Stimulated activated naive B cell treated with anti-CD40 and anti-IgM and Interleukin-4, amounts not matched to agents 10 μg/mL and 1 μg/mL and 100 μg/mL, for 72 hours (primary cell): ENCODE data around the gene RBM46.

ENCODE experiments used
- ATAC-seq, 2 donors: fragments of 150-1000 bp; cut with Tn5 transposase; replicated peaks; 2 replicates each; pipeline ENCODE4 v1.10.0; 2021; ENCODE audit warnings: moderate library complexity in 1 of 2
- DNase-seq: peaks from one replicate; pipeline ENCODE4 v3.0.0; 2021
- H3K27ac Mint-ChIP-seq: one replicate; pipeline ENCODE4 v1.8.0; 2022; ENCODE audit warnings: mild to moderate bottlenecking, mixed read lengths
- H3K27me3 Mint-ChIP-seq, 2 donors: one replicate each; pipeline ENCODE4 v1.8.0; 2022; ENCODE audit warnings: mixed read lengths in 2 of 2
- H3K36me3 Mint-ChIP-seq, 2 donors: one replicate each; pipeline ENCODE4 v1.8.0; 2022; ENCODE audit warnings: mixed read lengths in 2 of 2, mild to moderate bottlenecking in 1 of 2
- H3K4me1 Mint-ChIP-seq, 2 donors: one replicate each; pipeline ENCODE4 v1.8.0; 2022; ENCODE audit warnings: mixed read lengths in 2 of 2, mild to moderate bottlenecking in 1 of 2
- H3K4me3 Mint-ChIP-seq, 2 donors: one replicate each; pipeline ENCODE4 v1.8.0; 2022; ENCODE audit warnings: mild to moderate bottlenecking in 2 of 2, mixed read lengths in 2 of 2, moderate library complexity in 1 of 2
- H3K9me3 Mint-ChIP-seq, 2 donors: one replicate each; pipeline ENCODE4 v1.8.0; 2022; ENCODE audit warnings: mixed read lengths in 2 of 2, mild to moderate bottlenecking in 1 of 2

The RBM46 gene

DNA sequence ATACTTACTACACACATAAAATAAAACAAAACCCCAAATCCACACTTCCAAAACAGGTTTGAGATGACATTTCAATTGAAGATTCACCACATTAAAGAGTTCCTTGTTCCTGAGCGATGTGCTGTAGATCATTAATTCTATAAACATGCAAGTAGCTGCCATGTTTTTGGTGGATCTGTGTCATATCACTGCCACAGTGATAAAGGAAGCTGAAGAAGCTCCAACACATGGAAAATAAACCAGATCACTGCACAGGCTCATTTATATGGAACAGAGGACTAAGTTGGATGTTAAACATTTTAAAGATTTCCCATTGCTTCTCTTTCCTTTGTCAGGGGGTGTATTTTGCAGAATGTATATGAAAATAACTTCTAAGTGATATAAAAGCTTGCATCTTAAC is 2.8 kb upstream of the RBM46 start:
- H3K9me3 Mint-ChIP-seq: peaks cover 3 to 11% of the 10 kb centered on the region in 2 donors
- H3K36me3 Mint-ChIP-seq: no peaks in the 10 kb centered on the region
- no peak overlapping the region for H3K27ac Mint-ChIP-seq
- H3K27me3 Mint-ChIP-seq: peaks cover 15 to 28% of the 10 kb centered on the region in 2 donors
- ATAC-seq (no peak), DNase-seq (no peak)
- no peaks in the 10 kb centered on the region for H3K4me1 Mint-ChIP-seq
- no peak overlapping the region for H3K4me3 Mint-ChIP-seq

DNA sequence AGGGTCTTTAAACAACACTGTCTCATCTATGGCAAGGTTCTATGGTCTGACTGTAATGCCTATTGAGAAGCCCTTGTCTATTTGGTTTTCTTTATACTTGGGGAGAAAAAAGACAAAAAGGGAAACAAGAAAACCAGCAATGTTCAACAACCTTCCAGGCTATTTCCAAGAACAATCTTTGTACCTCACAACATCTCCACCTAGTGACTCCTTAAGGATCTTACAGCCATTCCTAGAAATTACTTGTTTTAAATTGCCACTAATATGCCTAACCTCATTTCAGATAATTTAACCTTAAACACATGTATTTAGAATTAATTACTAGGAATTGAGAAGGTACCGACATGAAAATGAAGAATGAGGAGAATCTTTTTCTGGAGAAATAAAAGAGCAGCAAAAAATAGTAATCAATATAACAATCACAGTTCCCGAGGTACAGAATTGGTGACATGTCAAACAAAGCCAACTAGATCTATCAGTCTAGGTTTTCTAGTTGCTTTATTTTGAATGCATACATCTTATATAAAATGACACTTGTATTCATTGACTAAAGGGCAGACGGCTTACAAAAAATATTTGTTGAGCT is 1.6 kb upstream of the RBM46 start:
- no peak for ATAC-seq
- Mint-ChIP-seq H3K27me3 (peaks cover 15 to 28% of the 10 kb centered on the region in 2 donors), H3K27ac (no peak overlapping the region), H3K9me3 (peaks cover 3 to 11% of the 10 kb centered on the region in 2 donors), H3K4me3 (no peak overlapping the region), H3K4me1 (no peaks in the 10 kb centered on the region), H3K36me3 (no peaks in the 10 kb centered on the region)
- DNase-seq: no peak

DNA sequence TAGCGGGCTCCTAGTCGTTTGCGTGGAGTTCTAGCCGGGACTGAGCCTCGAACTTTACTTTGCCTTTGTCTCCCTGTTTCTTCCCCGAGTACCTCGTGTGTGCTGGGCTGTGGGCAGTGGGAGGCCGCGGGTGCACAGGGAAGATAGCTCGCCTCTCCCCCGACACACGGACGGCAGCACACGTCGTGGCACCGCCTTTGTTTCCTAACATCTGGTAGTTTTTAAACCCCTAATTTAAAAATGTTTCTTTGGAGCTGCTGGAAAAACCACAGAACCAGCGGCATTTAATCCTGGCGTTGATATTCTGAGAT is 866 bp downstream of the RBM46 start:
- Mint-ChIP-seq H3K4me3 (no peak overlapping the region), H3K4me1 (no peaks in the 10 kb centered on the region), H3K27me3 (peaks cover 15 to 28% of the 10 kb centered on the region in 2 donors), H3K9me3 (peaks cover 0 to 3% of the 10 kb centered on the region in 2 donors), H3K36me3 (no peaks in the 10 kb centered on the region), H3K27ac (no peak overlapping the region)
- DNase-seq (no peak), ATAC-seq (no peak)

DNA sequence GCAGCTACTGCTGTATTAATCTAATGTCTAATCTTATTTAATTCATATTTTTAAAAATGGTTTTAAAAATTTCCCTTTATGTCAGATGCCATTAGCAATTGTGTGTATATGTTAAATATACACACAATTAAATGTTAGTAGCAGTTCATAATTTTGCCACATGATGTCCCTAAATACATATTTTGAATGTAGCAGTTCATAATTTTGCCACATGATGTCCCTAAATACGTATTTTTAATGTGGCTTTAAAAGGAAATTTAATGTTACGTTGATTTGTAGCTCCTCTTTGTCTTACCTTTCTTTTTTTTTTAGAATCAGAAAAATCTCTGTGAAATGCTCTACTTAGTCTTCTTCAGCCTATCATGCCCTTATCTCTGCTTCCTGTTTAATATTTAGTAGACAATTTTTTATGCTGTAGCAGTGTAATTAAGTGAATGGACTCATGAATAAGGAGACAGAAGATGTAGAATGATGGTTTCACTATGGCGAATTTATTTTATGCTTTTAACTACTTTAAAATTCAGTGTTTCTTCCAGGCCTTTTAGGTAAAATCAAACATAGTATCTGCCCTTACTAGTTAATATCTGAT is 26.1 kb downstream of the RBM46 start:
- Mint-ChIP-seq H3K4me3 (no peak overlapping the region), H3K27ac (no peak overlapping the region), H3K36me3 (no peaks in the 10 kb centered on the region), H3K4me1 (no peaks in the 10 kb centered on the region), H3K27me3 (peaks cover 0 to 3% of the 10 kb centered on the region in 2 donors), H3K9me3 (no peaks in the 10 kb centered on the region)
- ATAC-seq (peak in 1 of 2 donors; percentile 29), DNase-seq (no peak)

DNA sequence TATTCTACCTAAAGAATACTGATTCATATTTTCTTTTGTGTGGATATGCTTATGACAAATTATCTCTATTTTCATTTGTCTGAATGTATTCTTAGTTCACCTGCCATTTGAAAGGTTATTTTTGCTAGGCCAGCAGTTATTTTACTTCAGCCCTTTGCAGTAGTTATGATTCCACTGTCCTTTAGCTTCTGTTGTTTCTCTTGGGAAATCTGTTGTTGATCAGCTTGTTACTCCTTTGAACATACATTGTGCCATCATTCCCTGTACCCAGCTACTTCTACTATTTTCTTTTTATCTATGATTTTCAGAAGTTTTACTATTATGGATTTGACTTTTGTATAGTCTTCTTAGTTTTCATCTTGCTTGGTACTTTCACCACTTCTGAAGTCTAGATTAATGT is 37.2 kb downstream of the RBM46 start:
- no peaks in the 10 kb centered on the region for H3K4me1 Mint-ChIP-seq
- no peak overlapping the region for H3K27ac Mint-ChIP-seq
- ATAC-seq: no peak
- H3K27me3 Mint-ChIP-seq: no peaks in the 10 kb centered on the region
- H3K9me3 Mint-ChIP-seq: peaks cover 0 to 1% of the 10 kb centered on the region in 2 donors
- DNase-seq: no peak
- H3K36me3 Mint-ChIP-seq: no peaks in the 10 kb centered on the region
- H3K4me3 Mint-ChIP-seq: no peak overlapping the region

DNA sequence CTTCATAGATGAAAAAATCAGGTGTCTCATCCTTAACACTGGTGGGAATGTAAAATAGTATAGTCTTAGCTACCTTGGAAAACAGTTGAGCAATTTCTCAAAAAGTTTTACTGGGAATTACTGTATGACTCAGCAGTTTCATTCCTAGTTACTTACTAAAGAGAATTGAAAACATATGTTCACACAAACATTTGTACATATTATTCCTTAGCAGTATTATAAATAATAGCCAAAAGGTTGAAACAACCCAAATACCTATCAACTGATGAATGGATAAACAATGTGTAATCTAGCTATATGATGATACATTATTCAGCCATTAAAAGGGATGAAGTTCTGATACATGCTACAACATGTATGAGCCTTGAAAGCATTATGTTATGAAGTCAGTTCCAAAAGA is 41.7 kb downstream of the RBM46 start:
- Mint-ChIP-seq H3K4me3 (no peak overlapping the region), H3K4me1 (no peaks in the 10 kb centered on the region), H3K9me3 (peaks cover 0 to 1% of the 10 kb centered on the region in 2 donors), H3K27me3 (no peaks in the 10 kb centered on the region), H3K27ac (no peak overlapping the region), H3K36me3 (no peaks in the 10 kb centered on the region)
- DNase-seq (no peak), ATAC-seq (no peak)

DNA sequence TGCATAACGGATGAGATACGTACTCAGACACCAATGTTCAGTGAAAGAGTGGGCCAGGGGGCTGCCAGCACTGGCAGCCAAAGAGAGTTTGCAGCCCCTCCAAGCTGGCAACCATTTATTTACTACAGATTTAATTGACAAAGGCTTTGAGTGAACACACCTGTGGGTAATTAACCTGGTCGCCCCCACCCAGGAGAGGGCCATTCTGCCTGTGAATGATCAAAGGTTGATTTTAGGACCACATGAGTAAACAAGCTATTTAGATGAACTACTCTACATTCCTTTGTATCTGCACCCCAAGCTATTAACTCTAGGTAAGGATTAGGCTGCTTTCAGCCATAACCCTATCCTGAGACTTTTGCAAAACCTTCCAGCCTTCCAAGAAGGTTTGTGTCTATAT is 55.0 kb downstream of the RBM46 start:
- Mint-ChIP-seq H3K4me1 (no peaks in the 10 kb centered on the region), H3K36me3 (peaks cover 0 to 2% of the 10 kb centered on the region in 2 donors), H3K27ac (no peak overlapping the region), H3K9me3 (peaks cover 9 to 15% of the 10 kb centered on the region in 2 donors), H3K4me3 (no peak overlapping the region), H3K27me3 (no peaks in the 10 kb centered on the region)
- DNase-seq: no peak
- ATAC-seq: no peak

DNA sequence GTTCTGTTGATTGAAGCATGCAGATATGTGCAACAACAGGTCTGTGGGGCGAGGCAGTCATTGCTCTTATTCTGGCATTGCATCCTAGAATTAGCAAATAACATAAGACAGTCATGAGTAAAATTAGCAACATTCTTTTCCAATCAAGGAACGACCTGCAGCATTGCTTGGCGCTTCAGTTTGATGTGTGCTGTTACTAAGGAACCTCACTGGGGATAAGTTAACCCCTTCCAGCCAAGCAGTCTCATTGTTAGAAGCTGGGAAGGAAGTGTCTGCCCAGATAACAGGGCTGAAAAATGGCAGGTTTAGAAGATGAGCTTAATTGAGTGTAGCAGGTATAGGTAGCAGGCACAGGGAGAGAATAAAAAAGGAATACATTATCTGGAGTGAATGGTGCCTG is 55.4 kb downstream of the RBM46 start:
- Mint-ChIP-seq H3K27me3 (no peaks in the 10 kb centered on the region), H3K36me3 (peaks cover 0 to 2% of the 10 kb centered on the region in 2 donors), H3K27ac (no peak overlapping the region), H3K4me3 (no peak overlapping the region), H3K9me3 (peaks cover 9 to 15% of the 10 kb centered on the region in 2 donors), H3K4me1 (no peaks in the 10 kb centered on the region)
- DNase-seq (no peak), ATAC-seq (no peak)

DNA sequence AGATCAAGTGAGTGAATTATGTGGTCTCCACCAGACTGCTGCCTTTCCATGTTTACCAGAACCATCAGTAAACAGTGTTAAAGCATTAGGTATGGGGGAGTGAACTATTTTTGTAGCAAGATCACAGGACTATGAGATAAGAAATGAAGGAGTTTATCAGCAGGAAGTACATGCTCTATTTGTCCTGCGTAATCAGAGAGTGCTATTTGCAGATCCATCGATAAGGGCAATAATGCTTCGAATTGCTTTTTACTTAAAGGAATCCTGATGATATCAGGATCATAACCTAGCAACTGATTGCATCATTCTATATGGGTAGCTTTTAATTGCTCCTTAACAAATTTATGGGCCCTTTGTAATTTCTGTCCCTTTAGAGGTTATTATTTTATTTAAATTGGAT is 57.1 kb downstream of the RBM46 start:
- DNase-seq (no peak), ATAC-seq (no peak)
- H3K4me1 Mint-ChIP-seq: no peaks in the 10 kb centered on the region
- no peaks in the 10 kb centered on the region for H3K36me3 Mint-ChIP-seq
- H3K4me3 Mint-ChIP-seq: no peak overlapping the region
- no peaks in the 10 kb centered on the region for H3K27me3 Mint-ChIP-seq
- no peak overlapping the region for H3K27ac Mint-ChIP-seq
- peaks cover 7 to 13% of the 10 kb centered on the region in 2 donors for H3K9me3 Mint-ChIP-seq

DNA sequence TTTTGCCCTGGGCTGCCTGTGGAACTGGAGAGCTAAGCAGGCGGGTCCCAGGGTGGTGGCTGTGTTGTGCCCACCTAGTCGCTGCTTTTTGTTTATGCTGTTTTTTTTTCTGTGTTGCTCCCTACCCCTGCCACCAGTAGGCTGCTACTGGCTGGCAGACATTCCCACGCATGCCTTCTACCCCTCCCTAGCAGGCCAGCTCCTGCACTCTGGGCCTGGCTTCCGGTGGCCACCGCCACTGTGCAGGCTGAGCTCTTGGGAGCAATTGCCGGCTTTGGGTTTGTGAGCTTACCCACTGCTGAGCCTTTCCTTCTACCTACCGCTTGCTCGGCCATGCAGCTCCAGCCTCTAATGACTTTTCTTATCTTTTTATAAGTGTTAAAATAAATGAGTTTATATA is 57.6 kb downstream of the RBM46 start:
- Mint-ChIP-seq H3K4me1 (no peaks in the 10 kb centered on the region), H3K36me3 (no peaks in the 10 kb centered on the region), H3K27me3 (no peaks in the 10 kb centered on the region), H3K27ac (no peak overlapping the region), H3K4me3 (no peak overlapping the region), H3K9me3 (peaks cover 2 to 7% of the 10 kb centered on the region in 2 donors)
- DNase-seq (no peak), ATAC-seq (no peak)

DNA sequence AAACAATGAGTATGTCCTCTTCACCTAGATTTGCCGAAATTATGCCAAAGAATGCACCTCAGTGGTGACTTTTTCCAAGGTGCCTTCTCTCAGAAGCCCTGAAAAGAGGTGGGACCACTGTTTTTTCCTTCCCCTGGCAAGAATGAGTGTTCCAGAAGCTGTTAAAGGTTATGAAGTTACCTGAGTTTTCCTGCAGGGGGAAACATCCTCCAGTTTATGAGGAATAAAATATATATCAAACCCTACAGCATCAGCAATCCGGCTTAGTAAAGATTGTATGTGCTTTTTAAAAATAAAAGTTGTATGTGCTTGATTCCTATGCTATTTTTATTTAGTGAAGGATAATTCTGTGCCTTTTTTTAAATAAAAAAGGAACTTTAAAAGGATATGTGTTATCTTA is 73.3 kb downstream of the RBM46 start:
- ATAC-seq: no peak

DNA sequence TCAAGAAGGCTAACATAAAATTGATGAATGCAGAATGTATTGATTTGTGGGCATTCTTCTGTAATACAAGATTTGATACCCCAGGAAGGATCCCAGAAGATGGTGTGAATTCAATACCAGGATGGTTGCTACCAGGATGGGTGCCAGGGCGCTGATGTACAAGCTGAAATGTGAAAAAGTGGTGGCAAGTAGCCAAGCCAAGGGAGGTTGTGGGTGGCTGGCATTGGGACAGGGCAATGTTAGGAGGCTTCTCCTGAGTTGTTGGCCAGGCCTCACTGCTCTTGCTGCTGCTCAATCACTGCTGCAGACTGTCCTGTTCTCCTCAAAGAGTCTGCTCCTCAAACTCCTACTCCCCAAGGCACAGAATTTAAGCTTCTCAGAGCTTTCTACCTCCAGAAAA is 77.1 kb downstream of the RBM46 start:
- H3K9me3 Mint-ChIP-seq: peaks cover 7 to 10% of the 10 kb centered on the region in 2 donors
- no peak overlapping the region for H3K27ac Mint-ChIP-seq
- no peaks in the 10 kb centered on the region for H3K36me3 Mint-ChIP-seq
- no peaks in the 10 kb centered on the region for H3K27me3 Mint-ChIP-seq
- no peak for ATAC-seq
- no peaks in the 10 kb centered on the region for H3K4me1 Mint-ChIP-seq
- H3K4me3 Mint-ChIP-seq: no peak overlapping the region
- DNase-seq: no peak

More for the DNA sequence above, 73.3 kb downstream of the RBM46 start:
- Mint-ChIP-seq H3K36me3 (no peaks in the 10 kb centered on the region), H3K9me3 (peaks cover 0 to 2% of the 10 kb centered on the region in 2 donors), H3K4me1 (no peaks in the 10 kb centered on the region), H3K4me3 (no peak overlapping the region), H3K27me3 (no peaks in the 10 kb centered on the region), H3K27ac (no peak overlapping the region)
- DNase-seq: no peak

DNA sequence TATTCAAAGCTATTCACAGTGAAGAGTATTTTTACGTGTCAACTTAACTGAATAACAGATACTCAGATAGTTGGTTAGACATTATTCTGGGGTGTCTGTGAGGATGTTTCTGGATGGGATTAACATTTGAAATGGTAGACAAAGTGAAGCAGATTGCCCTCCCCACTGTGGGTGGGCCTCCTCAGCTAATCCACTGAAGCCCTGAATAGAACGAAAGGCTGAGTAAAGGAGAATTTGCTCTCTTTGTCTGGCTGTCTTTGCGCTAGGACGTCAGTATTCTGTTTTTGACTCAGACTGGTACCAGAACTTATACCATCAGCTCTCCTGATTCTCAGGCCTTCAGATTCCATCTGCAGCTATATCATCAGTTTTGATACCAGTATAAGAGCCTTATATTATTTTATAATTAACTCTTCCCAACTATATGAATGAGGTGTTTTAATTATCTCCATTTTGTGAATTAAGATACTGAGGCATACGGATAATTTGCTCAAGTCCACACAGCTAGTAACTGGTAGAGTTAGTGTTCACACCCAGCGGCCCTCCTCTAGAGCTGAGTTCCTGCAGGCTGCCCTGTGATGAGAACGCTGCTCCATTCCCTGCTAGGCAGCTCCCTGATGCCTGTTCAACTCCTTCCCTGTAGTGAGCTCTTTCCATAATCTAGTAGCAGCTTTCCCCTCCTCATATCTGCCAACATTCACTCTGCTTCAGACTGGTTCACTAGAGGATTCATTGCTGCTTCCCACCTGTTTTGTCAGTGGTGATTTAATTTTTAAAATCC is 87.5 kb downstream of the RBM46 start:
- H3K27me3 Mint-ChIP-seq: no peaks in the 10 kb centered on the region
- peaks cover 5 to 11% of the 10 kb centered on the region in 2 donors for H3K9me3 Mint-ChIP-seq
- no peak for DNase-seq
- H3K27ac Mint-ChIP-seq: no peak overlapping the region
- no peak overlapping the region for H3K4me3 Mint-ChIP-seq
- H3K4me1 Mint-ChIP-seq: no peaks in the 10 kb centered on the region
- H3K36me3 Mint-ChIP-seq: peaks cover 0 to 3% of the 10 kb centered on the region in 2 donors
- ATAC-seq: no peak

DNA sequence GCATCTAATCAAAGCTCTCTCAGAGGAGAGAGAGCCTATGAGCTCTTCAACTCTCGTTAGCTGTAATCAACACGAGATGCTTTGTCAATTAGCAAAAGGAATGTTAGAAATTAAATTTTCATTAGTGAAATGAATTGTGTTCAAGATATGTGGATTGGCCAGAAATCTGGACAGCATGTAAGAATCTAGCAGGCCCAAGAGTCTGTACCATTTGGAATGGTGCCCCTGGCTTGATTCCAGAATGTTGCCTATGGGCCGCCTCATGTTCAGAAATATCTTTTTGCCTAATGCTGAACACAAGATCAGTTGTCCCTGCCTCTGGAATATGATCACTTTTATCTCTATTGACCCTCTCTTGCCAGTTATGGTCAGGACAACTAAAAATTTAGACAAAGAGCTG is 88.2 kb downstream of the RBM46 start:
- DNase-seq (no peak), ATAC-seq (no peak)
- Mint-ChIP-seq H3K9me3 (peaks cover 8 to 11% of the 10 kb centered on the region in 2 donors), H3K4me3 (no peak overlapping the region), H3K27ac (no peak overlapping the region), H3K36me3 (peaks cover 0 to 3% of the 10 kb centered on the region in 2 donors), H3K4me1 (no peaks in the 10 kb centered on the region), H3K27me3 (no peaks in the 10 kb centered on the region)

DNA sequence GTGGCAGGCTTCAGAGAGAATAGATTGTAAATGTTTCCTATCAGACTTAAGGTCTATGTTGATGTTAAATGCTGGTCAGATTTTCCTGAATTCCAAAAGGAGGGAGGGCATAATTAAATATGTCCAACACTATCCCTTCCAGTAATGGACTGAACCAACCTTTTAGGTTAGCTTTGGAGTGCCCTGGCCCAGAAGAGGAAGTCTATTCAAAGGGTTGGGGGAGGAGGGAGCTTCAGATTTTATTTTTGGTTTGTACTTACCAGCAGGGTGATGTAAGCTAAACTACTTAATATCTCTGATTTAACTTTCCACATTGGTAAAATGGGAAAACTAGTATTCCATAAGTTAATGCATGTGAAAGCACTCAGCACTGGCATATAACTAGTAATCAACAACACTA is 91.1 kb downstream of the RBM46 start:
- Mint-ChIP-seq H3K4me1 (no peaks in the 10 kb centered on the region), H3K27ac (no peak overlapping the region), H3K4me3 (no peak overlapping the region), H3K36me3 (peaks cover 0 to 3% of the 10 kb centered on the region in 2 donors), H3K27me3 (no peaks in the 10 kb centered on the region), H3K9me3 (peaks cover 9 to 11% of the 10 kb centered on the region in 2 donors)
- DNase-seq: no peak
- no peak for ATAC-seq
